Medulla oblongata (tissue), 1 donor: ENCODE measurements around the gene CTNNA2.
"Not testable (repeated sequence)": the region's sequence is repeated elsewhere in the genome, so short reads cannot be mapped to it uniquely, and the experiment has no call there.

ENCODE experiments used
- DNase-seq: peaks from one replicate; pipeline ENCODE4 v3.0.0-alpha.2; 2015; ENCODE audit errors: extremely low spot score

CTNNA2 gene

DNA sequence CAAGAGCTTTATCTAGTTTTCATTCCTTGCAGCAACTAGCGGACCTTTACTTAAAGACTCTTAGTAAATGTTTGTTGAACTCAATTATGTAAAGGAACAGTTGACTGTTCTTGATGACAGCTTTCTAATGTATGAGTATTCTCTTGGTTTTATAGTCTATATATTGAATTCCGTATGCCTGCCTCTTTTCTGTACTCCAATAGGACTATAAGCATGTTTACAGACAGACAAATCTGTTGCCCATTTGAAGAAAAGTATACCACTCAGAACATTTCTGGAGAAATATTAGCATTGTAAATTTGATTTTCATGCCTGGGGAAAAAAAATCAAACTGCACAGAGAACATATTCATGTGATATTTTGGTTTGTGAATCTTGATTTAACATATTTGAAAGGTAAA is 682.2 kb downstream of the CTNNA2 start:
- DNase-seq = no peak

DNA sequence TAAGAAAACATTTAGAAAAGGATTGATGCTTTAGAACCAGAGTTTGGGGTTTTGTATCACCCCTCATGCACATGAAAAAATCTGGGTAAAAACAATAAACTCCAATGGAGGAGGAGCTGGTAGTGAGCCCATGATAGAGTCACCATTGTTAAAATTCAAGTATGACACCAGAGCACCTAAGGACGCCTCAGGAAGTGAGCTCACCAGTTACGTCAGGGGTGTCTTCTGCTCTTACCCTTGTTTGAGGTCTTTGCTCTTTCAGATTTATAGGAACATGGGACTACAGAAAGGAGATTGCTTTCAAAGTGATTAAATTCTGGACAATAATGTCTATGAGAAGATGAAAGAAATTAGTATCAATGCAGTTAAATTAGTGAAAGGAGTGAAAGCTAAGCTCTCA is 685.2 kb downstream of the CTNNA2 start:
- no peak for DNase-seq

DNA sequence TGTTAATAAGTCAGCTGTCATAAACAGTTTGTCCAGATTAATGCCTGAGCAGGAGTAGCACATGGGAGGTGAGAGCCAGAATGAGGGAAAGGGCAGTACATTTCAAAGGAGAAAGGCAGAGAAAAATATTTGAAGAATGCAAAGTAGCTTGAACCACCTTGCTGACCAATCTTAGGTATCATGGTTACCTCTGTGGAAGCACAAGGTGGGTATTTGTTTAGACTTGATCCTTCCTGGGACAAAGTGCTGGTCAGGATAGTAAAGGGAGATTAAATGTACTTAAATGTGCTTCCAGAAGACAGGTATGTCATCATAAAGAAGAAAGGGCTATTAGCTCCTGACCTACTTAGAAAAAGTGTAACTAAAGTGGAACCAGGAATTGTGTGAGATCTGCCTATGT is 686.7 kb downstream of the CTNNA2 start:
- no peak for DNase-seq

DNA sequence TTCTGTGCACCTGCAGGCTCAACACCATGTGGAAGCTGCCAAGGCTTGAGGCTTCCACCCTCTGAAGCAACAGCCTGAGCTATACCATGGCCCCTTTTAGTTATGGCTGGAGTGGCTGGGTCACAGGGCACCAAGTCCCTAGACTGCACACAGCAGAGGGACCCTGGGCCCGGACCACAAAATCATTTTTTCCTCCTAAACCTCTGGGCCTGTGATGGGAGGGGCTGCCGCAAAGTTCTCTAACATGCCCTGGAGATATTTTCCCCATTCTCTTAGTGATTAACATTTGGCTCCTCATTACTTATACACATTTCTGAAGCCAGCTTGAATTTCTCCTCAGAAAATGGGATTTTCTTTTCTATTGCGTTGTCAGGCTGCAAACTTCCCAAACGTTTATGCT is 691.1 kb downstream of the CTNNA2 start:
- DNase-seq = not testable (repeated sequence)

DNA sequence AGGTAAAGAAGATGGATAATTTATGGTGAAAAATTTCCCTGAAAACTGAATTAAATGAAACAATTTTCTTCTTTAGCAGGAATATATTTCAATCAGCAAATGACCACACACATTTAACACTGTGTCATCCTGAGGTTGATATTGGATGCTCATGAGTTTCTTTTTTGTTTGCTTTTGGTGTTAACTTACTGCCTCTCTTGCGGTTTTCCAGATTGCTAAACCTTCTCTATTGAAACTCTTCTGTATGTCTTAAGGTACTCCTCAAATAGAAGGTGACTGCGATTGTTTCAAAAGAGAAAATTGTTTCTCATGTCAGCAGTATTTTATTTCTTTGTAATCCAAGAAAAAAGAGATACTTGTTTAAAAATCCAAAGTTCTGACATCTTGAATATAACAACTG is 692.6 kb downstream of the CTNNA2 start:
- DNase-seq = no peak

DNA sequence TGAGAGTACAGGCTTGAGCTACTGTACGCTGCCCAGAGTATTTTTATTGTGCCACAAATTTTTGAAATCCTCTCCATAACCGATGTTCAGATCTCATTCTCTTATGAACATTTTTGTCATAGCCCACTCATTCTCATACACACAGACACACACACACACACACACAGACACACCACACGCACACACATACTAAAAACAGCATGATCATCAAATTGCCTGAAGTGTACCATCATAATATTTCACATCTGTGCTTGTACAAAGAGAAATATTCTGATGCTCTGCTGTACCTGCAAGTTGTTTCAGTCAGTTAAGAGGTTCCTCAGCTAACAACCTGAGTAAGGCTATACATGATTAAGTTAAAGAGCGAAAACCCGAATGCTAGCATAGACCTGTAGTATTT is 696.6 kb downstream of the CTNNA2 start:
- DNase-seq = no peak

DNA sequence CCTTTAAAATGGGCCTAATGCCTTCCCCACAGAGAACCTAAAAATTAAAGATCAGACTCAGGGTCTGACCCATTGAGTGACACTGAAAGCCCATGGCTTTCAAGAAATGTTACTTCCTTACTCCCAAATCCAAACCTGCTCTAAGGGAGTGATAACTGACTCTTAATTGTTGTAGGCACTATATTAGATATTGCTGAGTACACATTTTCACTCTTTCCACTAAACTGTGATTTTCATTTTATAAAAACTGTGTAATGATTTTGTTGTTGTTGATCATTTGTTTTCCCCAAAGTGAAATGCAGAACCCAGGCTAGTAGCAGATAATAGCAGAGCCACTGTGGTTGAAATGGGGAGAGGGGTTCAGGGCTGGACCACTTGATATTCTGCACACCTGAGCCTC is 704.6 kb downstream of the CTNNA2 start:
- no peak for DNase-seq

DNA sequence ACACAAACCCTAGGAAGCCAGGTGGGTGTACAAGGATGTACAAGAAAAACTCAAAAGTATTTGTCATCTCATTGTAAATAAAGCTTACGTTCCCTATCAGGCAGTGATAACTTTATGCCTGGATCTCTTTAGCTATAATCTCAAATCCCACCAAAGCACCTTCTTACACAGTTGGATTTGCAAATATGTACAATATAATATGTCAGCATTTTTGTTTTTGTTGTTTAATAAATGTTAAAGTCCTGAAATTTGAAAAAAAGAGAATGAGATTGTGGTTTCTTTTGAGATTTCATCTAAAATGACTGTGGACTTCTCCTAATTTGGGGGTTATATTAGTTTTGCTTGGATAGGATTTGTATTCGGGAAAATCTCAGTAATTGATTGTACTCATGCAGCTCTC is 709.8 kb downstream of the CTNNA2 start:
- no peak for DNase-seq

DNA sequence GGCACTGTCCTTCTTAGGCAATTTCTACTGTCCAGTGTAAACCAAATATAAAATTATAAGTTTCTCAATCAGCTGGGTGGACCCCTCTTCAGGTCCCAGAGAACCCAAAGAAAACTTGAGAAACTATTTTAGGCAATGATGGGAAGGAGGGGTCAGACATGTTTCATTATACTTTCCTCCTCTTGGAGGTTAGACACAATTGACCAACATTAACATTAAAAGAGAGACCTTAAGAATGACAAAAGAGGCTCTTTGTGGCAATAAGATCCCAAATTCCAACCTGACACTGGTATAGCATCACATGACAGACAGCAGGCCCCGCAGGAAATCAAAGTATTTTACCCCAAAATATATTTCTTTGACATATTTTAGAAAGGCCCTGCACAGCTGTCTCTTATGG is 718.6 kb downstream of the CTNNA2 start:
- no peak for DNase-seq

DNA sequence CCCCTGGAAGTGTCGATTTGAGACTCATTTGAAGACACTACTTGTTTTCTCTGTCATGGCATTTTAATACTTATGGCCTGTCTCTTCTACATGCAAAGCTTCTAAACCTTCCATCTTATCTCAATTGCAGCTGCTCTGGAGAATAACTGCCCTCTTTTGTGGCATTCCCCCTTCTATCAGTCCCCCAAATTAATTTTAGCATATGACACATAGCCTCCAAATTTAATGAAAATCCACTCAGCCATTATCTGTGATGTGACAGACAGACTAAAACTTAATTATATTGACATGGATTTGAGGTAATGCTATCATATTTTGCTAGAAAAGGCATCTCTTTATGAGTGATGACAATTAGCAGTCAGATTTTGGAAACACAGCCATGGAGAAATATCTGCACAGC is 720.5 kb downstream of the CTNNA2 start:
- DNase-seq = no peak

DNA sequence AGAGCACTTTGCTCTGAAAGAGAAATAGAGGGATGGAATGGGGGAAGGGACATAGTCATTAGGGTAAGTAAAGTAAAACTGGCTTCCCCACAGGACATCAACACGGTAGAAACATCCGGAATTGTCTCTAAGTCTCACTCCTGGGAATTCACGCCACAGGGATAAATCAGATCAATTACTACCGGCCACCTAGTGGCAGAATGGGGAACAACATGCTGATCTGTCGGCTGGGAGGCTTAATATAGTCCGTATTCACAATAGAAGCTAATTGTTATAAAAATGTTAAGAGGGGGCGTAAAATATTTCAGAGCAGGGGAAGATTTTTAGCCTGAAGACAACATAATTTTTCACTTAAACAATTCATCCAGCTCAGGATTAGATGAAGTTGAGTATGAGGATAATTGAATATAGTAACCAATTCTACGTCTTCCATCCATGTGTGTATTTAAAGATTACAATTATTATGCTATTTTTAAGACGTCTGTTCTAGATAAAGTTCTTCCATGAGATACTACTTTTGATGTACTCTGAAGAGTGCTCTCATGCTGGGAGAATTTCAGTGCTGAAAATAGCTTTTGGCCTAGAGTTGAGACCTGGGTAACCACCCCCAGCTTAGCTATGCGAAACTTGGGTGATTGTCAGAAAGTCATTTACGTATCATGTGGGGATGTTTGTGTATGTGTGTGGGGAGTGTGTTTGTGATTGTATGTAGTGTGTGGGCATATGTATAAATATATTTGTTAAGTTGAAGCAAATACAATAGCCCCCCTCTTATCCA is 726.0 kb downstream of the CTNNA2 start:
- peak; percentile 51 for DNase-seq

DNA sequence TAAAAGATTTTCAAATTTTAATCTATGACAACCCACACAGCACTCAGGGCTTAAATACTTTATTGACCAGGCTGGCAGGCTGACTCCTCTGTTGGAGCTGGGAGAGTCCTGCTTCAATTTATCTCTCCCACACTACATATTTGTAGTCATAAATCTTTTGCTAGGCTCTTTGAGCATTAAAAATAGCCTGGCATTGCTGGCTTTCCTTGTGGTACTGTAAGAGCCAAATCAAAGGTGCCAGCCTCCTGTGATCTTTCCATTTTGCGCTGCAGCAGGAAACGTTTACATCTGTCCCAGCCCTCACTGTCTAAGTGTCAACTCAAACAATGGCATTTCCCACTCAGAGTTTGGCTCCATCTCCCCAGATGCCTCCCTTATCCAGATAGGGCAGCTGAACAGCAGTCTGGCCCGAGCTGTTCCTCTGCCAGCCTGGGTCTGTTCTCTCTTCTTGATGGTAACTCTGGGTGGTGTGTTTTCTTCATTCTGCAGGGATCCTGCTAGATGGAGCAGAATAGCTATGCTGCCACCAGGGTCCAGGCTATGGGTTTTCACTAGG is 729.6 kb downstream of the CTNNA2 start:
- no peak for DNase-seq

DNA sequence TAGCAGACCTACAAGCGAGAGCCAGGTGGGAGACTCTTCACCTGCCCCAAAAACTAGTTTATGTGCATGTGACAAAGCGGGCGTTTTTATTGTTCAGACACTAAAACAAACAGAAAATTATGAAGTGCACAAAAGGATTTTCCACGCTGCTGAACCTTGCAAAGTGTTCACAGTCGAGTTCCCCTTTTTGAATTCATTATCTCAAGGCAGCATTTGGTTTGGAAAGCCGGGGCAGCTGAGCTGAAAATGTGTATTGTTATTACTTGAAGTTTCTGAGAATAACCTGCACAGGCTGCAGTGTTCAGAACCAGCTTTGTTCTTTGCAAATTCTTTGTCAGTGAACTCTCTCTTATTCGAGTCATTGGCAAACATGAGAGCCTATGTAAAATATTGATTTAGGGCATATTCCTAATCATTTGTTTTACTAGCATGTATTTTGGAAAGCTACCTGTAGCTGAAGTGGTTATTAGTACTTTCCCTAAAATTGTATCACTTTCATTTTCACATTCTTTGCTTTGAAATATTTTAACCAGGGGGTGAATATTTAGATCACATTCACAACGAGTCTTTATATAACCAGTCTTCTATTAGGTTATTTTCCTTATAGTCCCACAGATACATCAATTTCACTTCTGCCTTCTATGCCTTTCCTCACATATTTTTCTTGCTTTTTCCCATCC is 732.2 kb downstream of the CTNNA2 start:
- no peak for DNase-seq

DNA sequence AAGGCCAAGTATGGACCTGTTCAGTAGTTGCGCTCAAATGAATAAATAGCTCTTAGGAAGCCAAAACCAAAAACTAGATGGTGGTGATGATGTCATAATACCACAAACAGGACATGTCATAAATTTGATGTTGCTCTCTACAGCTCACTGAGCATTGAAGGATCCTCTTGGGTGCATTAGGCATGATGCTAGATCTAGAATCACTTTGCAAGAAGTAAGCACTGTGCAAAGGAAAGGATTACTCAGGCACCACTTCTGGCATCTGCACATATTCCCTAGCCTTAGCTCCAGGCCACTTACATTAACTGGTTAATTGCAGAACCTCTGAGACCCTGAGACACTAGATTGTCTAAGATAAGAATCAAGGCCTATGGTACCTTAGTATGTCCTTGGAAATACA is 733.7 kb downstream of the CTNNA2 start:
- no peak for DNase-seq

DNA sequence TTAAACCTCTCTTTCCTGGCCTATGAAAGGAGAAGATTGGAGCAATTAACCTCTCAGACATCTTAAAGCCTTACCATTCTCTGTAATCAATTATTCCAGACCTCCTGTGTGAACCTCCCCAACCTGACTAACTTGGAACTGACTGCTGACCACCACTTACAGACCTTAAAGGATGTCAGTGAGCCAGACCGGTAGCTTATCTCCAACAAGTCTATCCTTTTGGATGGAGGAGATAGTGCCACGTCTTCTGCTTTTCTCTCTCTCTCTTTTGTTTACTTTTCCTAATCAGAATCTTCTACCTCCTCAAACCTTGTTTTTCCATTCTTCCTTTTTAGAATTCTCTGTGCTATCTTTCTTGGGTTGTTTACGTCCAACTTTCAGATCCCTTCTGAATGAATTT is 734.5 kb downstream of the CTNNA2 start:
- no peak for DNase-seq

DNA sequence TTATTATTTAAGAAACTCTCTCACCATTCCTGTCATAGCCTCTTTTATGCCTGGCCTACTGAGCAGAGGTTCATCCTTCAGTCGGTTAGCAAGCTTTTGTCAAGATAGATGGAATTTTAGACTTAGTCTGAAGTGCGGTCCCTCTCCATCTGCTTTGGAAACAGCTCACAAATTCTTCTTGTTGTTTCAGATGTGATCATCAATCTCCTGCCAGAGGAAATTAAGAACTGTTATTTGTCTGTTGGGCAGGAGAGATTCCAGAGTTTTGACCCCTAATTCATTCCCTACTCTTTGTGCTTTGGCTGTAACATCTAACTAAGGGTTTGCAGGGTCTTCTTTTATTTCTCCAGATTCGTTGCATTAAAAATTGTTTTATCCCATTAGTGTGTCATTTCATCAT is 735.3 kb downstream of the CTNNA2 start:
- no peak for DNase-seq

DNA sequence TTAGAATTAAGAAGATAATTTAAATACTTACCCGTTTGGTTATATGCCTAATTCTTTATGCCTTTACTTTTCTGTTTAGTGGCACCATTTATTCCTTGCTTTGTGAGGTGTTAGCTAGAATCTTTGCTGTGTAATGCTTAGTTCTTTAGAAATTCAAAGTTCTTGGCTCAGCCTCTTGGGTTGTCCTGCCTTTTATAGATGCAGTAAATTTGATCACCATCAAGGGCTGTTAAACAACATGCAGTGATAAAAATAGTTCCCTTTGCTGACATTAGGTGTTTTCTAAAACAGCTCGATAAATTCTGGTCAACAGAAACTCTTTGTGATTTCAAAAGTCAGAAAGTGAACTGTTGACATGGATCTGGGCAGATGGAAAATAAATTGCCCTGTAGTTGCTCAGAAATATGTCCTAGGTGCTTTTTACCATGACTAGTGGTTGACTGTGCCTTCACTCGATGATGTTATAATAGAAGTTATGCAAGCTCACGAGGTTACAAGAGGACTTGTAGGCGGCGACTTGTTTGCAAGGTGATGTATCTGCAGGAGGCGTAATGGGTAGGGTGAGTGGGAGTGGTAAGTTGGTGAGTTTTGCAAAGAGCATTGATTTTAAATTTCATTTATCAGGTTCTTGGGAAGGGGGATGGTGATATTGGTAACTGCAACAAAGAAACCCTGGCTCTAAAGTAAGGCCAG is 739.6 kb downstream of the CTNNA2 start:
- DNase-seq = no peak

DNA sequence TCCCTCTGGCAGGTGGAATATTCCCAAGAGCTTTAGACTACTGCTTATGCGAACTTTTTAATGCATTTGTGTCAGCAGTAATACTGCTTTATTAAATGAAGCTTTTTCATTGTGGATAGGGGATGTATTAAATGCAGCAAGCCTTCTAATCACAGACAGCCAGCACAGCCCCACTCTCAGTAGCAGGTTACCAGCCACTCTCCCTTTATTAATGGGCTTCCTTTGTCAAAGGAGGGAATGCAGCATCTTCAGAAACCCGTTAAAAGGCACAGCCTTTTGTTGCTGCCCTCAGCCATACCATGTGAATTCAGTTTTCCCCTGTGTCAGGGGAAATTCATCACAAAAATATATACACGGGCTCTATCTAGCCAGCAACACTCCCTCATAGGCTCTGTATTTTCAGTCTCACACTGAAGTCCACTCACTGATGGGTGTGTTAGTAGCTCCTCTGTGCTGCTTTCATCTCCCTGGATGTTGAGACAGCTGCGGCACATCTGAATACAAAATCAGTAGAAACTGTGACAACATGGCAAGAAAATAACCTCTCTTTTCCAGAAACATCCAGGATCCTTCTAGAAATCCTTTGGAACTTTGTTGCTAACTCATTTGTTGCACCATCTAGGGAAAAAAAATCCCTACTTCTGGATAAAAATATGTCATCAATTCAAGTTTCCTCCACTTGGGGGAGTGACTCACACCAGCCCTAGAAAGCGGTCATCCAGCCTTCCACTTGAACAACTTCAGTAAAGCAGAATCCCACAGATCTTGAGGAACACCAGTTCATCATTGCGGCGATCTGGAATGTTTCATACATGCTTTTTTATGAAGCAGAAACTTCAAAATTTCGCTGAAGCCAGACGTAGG is 743.3 kb downstream of the CTNNA2 start:
- DNase-seq = peak; percentile 36

DNA sequence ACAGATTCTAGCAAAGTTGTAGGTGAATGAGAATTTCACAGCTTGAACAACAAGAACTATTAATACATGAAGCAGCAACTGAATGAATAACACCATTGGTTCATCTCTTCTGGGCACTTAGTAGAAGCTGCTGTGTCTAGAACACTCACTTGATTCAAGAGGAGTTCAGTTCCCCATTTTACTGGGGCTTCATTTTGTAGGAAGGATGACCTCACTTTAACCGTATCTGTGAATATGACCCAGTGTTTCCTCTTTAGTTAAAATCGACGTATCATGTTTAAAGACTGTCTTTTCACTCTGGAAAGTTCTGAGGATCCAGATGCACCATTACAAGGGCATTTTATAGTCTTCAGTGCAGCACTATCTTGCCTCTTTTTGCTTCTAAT is 743.9 kb downstream of the CTNNA2 start:
- no peak for DNase-seq

DNA sequence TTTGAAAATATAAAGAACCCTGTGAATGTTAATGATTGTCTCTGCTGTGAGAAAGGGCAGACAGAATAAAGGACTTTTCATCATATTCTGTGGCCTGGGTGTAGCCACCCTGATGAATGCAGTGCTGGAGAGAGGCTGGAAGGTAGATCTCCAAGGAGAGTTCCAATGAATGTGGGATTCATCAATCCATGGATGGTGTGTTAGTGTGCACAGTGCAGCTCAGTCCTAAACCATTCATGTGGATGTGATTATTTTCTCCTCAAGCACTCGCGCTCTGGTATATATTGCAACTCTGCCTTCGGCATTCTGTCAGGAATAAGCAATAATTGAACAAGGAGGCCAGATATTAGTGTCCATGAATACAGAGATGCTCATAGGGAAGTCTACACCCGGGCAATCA is 744.6 kb downstream of the CTNNA2 start:
- DNase-seq = no peak

DNA sequence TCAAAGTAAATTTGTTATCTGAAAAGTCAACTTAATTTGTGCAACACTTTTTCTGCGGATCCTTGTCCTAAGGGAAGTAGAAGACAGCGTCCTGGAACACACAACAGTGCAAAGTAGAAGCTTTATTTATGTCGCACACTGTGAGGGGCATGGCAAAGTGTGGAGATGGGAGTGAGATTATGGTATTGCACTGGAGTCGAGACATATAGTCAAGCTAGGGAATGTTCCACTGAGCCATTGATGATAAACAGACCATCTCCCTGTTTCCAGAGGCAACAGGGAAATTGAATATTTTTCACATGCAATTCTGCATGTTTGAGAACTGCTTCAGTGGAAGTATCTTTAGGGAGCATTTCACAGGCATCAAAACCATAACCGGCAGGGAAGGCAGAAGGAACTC is 745.5 kb downstream of the CTNNA2 start:
- no peak for DNase-seq

DNA sequence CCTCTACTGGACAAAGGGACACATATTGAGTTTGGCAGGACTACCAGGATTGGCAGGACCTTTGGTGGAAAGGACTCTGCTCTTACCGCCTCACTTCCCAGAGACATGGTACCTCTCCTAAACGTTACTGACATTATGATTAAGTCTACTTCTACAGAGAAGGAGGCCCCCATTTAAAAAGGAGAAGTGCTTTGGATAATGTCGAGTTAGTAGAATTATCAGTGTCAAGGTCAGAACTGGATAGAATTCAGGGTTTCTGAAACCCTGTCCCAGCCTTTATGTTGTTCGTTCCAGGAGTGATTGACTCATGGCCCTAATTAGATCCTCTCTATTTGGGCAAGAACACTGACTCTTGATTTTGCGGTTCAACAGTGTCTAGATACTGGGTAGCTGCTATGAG is 745.9 kb downstream of the CTNNA2 start:
- no peak for DNase-seq
